GM12865 (cell line): ENCODE results near the gene SDK2.

Experiments
- DNase-seq: peaks from one replicate; pipeline ENCODE4 v3.0.0; 2010; ENCODE audit warnings: low read depth
- H3K4me3 ChIP-seq: 2 replicates; pipeline ENCODE4 v1.5.1; 2011; ENCODE audit warnings: mild to moderate bottlenecking, low read depth, low read length, control low read depth
- TF ChIP-seq, protein P1 (sequence below): IDR thresholded peaks from 2 replicates; pipeline ENCODE4 v1.5.1; 2011; ENCODE audit warnings: low read length, control low read depth, low read depth, inconsistent platforms; ENCODE audit not compliant: insufficient read depth; ENCODE audit errors: missing control alignments

Gene SDK2

GRCh38 chr17:73542323-73542722 lies 101.9 kb downstream of the SDK2 start:
- TF ChIP-seq, protein P1, sequence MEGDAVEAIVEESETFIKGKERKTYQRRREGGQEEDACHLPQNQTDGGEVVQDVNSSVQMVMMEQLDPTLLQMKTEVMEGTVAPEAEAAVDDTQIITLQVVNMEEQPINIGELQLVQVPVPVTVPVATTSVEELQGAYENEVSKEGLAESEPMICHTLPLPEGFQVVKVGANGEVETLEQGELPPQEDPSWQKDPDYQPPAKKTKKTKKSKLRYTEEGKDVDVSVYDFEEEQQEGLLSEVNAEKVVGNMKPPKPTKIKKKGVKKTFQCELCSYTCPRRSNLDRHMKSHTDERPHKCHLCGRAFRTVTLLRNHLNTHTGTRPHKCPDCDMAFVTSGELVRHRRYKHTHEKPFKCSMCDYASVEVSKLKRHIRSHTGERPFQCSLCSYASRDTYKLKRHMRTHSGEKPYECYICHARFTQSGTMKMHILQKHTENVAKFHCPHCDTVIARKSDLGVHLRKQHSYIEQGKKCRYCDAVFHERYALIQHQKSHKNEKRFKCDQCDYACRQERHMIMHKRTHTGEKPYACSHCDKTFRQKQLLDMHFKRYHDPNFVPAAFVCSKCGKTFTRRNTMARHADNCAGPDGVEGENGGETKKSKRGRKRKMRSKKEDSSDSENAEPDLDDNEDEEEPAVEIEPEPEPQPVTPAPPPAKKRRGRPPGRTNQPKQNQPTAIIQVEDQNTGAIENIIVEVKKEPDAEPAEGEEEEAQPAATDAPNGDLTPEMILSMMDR, result no peak
- no peak overlapping the region for H3K4me3 ChIP-seq
- DNase-seq, result no peak

- DNase-seq, result no peak
- no peak overlapping the region for H3K4me3 ChIP-seq
- TF ChIP-seq, protein P1, result no peak
Measured at GRCh38 chr17:73541561-73541981, 102.7 kb downstream of the SDK2 start.

DNA sequence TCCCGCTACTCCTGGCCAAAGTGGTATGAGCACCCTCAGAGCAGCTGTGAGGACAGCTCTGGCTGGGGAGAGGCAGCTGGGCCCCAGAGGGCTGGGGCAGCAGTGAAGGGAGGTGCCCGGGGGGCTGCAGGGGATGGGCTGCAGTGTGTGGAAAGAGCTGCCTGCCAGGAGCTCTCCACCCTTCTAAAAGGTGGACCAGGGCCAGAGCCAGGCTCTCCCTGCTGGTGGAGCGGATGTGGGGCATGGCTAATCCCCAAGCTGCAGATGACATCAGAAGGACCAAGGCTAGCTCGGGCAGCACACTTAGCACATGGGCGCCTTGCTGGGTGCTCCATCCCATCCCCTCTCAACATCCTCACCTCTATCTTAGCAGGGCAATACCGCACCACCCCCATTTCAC lies 103.1 kb downstream of the SDK2 start:
- TF ChIP-seq, protein P1, result no peak
- DNase-seq, result no peak
- no peak overlapping the region for H3K4me3 ChIP-seq

GRCh38 chr17:73539166-73539565 lies 105.1 kb downstream of the SDK2 start:
- TF ChIP-seq, protein P1, result no peak
- H3K4me3 ChIP-seq, result no peak overlapping the region
- no peak for DNase-seq

DNA sequence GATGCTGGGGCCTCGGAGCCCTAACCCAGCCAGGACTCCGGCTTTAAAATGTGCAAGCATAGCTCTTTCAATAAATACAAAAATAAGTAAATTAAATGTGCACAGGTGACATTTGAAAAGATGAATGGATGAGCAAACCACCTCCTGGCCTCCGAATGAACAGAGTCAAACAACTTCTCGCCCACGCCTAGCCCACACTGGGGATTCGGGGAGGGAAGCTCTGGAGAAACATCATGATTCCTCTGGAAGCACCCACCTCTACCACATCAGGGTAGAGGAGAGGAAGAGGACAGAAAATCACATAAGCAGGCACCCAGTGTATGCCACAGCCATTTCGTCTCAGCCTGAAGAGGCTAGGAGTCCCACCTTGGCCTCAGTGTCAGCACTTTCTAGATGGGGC lies 105.8 kb downstream of the SDK2 start:
- no peak overlapping the region for H3K4me3 ChIP-seq
- DNase-seq, result no peak
- TF ChIP-seq, protein P1, result no peak

DNA sequence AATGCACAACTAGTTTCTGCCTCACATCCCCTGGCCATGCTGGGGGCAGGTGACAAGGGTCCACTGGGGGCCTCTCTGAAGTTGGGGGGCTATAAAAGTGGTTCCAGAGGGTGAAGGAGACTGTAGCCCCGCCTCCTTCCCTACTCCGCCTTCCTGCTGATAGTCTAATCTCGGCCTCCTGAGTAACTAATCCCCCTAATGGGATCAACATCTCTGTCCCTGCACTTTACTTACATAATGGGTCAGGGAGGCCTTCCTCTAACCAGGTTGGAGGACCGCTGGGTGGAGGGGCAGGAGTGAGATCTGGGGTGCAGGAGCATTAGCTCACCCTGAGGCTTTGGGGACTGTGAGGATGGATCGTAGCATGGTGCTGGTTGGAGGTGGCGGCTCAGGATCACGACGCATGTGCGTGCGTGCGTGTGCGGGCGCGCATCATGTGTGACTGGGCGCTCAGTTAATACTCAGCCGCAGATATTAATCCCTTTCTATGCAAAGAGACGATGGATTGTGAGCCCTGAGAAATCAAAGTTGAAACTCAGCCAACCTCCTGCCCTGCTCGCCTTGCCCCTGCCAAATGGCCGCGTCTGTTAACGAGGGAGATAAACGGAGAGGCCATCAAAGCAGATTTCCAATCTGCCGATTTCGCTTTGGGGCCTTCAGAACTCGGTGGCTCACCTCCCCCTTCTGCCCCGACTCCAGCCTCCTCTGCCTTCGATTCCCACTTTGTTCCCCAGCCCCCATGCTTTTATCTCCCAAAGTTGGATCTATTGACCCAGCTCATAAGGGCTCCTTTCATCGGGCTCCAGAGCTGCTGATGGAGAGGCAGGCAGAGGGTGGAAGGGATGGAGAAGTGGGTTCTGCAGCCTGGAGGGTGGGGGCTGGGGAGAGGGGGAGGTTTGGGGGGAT lies 107.3 kb downstream of the SDK2 start:
- no peak overlapping the region for H3K4me3 ChIP-seq
- TF ChIP-seq, protein P1, result no peak
- no peak for DNase-seq
